Keratinocyte (primary cell): ENCODE measurements around the gene UNC13B. TPM values are rescaled to one million over a fixed set of nuclear protein-coding genes. Genes with fewer than 3 reads are reported as not detected.

Experiments
- DNase-seq: peaks from one replicate; pipeline ENCODE4 v3.0.0-alpha.2; 2011; ENCODE audit warnings: low read depth, missing footprints, low spot score
- FAIRE-seq: peaks from 2 replicates; lab custom pipeline; 2011; peaks lifted over from hg19 to GRCh38; lab: Jason Lieb, UNC
- H2AFZ ChIP-seq: 2 replicates; pipeline ENCODE4 v1.6.0; 2012; ENCODE audit warnings: low read length, control low read depth, inconsistent platforms; ENCODE audit not compliant: control insufficient read depth
- H3K27ac ChIP-seq: 2 replicates; pipeline ENCODE4 v1.5.1; 2011; ENCODE audit warnings: low read length; ENCODE audit not compliant: control insufficient read depth, insufficient read depth
- H3K27me3 ChIP-seq: 3 replicates; pipeline ENCODE4 v1.6.0; 2011; ENCODE audit warnings: low read length; ENCODE audit not compliant: control insufficient read depth, insufficient read depth; ENCODE audit errors: extremely low read depth
- H3K36me3 ChIP-seq, 2 experiments: 2 replicates in 1 of 2; 3 replicates in 1 of 2; pipeline ENCODE4 v1.5.1; 2011; ENCODE audit warnings: low read length in 2 of 2, mild to moderate bottlenecking in 1 of 2; ENCODE audit not compliant: control insufficient read depth in 2 of 2, insufficient read depth in 2 of 2; ENCODE audit errors: extremely low read depth in 1 of 2
- H3K4me1 ChIP-seq: 3 replicates; pipeline ENCODE4 v1.5.1; 2011; ENCODE audit warnings: low read length; ENCODE audit not compliant: control insufficient read depth, insufficient read depth; ENCODE audit errors: extremely low read depth
- H3K4me2 ChIP-seq: 3 replicates; pipeline ENCODE4 v1.6.0; 2011; ENCODE audit warnings: low read depth, low read length; ENCODE audit not compliant: control insufficient read depth, insufficient read depth; ENCODE audit errors: extremely low read depth
- H3K4me3 ChIP-seq, 3 experiments: fragments of 200-600 bp in 1 of 3; sonication (generic) in 1 of 3; 2 replicates in 2 of 3; 3 replicates in 1 of 3; pipeline ENCODE4 v1.5.1; 2011 to 2016; ENCODE audit warnings: low read length in 3 of 3, mild to moderate bottlenecking in 3 of 3, control low read depth in 2 of 3, inconsistent platforms in 1 of 3, low read depth in 1 of 3, mixed read lengths in 1 of 3, mixed run types in 1 of 3, moderate library complexity in 1 of 3; ENCODE audit not compliant: control insufficient read depth in 2 of 3, insufficient read depth in 2 of 3; ENCODE audit errors: extremely low read depth in 1 of 3
- H3K79me2 ChIP-seq: 2 replicates; pipeline ENCODE4 v1.6.0; 2012; ENCODE audit warnings: low read length; ENCODE audit not compliant: control insufficient read depth, insufficient read depth
- H3K9ac ChIP-seq: 3 replicates; pipeline ENCODE4 v1.6.0; 2011; ENCODE audit warnings: low read length; ENCODE audit not compliant: control insufficient read depth, insufficient read depth; ENCODE audit errors: extremely low read depth
- H3K9me1 ChIP-seq: 3 replicates; pipeline ENCODE4 v1.6.0; 2011; ENCODE audit warnings: low read length; ENCODE audit not compliant: control insufficient read depth, insufficient read depth; ENCODE audit errors: extremely low read depth
- H3K9me3 ChIP-seq: 2 replicates; pipeline ENCODE4 v1.5.1; 2012; ENCODE audit warnings: low read depth, low read length; ENCODE audit not compliant: control insufficient read depth
- H4K20me1 ChIP-seq: 3 replicates; pipeline ENCODE4 v1.6.0; 2011; ENCODE audit warnings: low read length; ENCODE audit not compliant: control insufficient read depth, insufficient read depth; ENCODE audit errors: extremely low read depth
- CTCF ChIP-seq, 3 experiments: IDR thresholded peaks in 1 of 3; conservative IDR thresholded peaks in 1 of 3; optimal IDR thresholded peaks in 1 of 3; 2 replicates in 2 of 3; 3 replicates in 1 of 3; pipeline versions ENCODE3 to v1.5.1; 2011; ENCODE audit warnings: low read length in 3 of 3, mild to moderate bottlenecking in 3 of 3, moderate library complexity in 2 of 3, control low read depth in 1 of 3, inconsistent platforms in 1 of 3; ENCODE audit not compliant: insufficient read depth in 2 of 3; ENCODE audit errors: extremely low read depth in 1 of 3
- EZH2 ChIP-seq: IDR thresholded peaks from one replicate; pipeline ENCODE4 v1.6.1; 2012; ENCODE audit warnings: inconsistent platforms, mild to moderate bottlenecking, low read length, moderate library complexity
- dilution Hi-C: fragments of 300-500 bp; cut with MboI; formaldehyde crosslinking; loops from one replicate; pipeline ENCODE4 v1.7.0; 2020; ENCODE audit warnings: low sequenced_read_pairs; ENCODE audit not compliant: extremely low pct_ligation_motif_present
- polyA plus RNA-seq, 5 experiments: library from polyadenylated mRNA; depleted of rRNA in 3 of 5; stranded (reverse) in 3 of 5; stranded (forward) in 1 of 5; unstranded in 1 of 5; fragments of >200 nt; gene quantifications; 1 replicate in 1 of 5; 2 replicates in 3 of 5; 3 replicates in 1 of 5; pipeline versions ENCODE4 v1.2.1 to v1.2.3, GENCODE V29; 2011 to 2012; ENCODE audit warnings: missing spikeins in 2 of 5, low read depth in 1 of 5, low replicate concordance in 1 of 5

The UNC13B gene
- polyA plus RNA-seq, 1 donor (not counting 4 experiments of a cell fraction or from before 2014, with no cell fraction given), result 9.3 TPM

DNA sequence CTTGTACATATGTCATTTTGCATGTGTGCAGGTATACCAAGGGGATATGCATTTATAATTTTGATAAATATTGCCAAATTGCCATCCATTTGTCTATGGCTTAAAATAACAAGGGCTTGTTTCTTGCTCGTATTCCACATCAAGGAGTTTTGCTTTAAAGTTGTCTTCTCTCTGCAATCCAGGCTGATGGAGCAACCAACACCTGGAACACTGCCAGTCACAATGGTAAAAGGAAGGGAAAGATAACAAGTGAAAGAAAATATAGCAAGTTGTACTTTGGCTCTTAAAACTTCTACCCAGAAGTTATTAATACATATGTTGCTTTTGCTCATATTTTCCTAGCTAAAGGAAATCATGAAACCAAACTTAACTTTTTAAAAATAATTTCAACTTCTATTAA is 156.9 kb downstream of the UNC13B start:
- H3K4me3 ChIP-seq, result no peak overlapping the region

GRCh38 chr9:35322075-35322885 is 160.5 kb downstream of the UNC13B start:
- Histone ChIP-seq H3K4me1 (no peaks in the 10 kb centered on the region), H3K9me3 (no peaks in the 10 kb centered on the region), H4K20me1 (no peaks in the 10 kb centered on the region), H3K27ac (no peak overlapping the region), H3K79me2 (no peaks in the 10 kb centered on the region), H2AFZ (no peak overlapping the region), H3K4me2 (no peak overlapping the region), H3K4me3 (no peak overlapping the region), H3K9me1 (no peaks in the 10 kb centered on the region), H3K36me3 (no peaks in the 10 kb centered on the region), H3K9ac (no peak overlapping the region), H3K27me3 (no peaks in the 10 kb centered on the region)
- dilution Hi-C loops, result no loop called here
- DNase-seq (no peak), FAIRE-seq (no peak)
- no peak for TF ChIP-seq EZH2

More for the DNA sequence above, 156.9 kb downstream of the UNC13B start:
- H3K9ac ChIP-seq, result no peak overlapping the region
- no peaks in the 10 kb centered on the region for H3K4me1 ChIP-seq
- no peaks in the 10 kb centered on the region for H3K79me2 ChIP-seq
- H3K4me2 ChIP-seq, result no peak overlapping the region
- no peaks in the 10 kb centered on the region for H4K20me1 ChIP-seq
- H3K9me3 ChIP-seq, result no peaks in the 10 kb centered on the region
- no peak for DNase-seq
- dilution Hi-C loops, result no loop called here
- no peaks in the 10 kb centered on the region for H3K36me3 ChIP-seq
- no peak overlapping the region for H3K27ac ChIP-seq
- TF ChIP-seq EZH2, result no peak
- TF ChIP-seq CTCF (optimal IDR thresholded peaks at IDR 0.05 in 1 of 3, IDR thresholded peaks at IDR 0.05 in 1 of 3, conservative IDR thresholded peaks at IDR 0.05 in 1 of 3; ENCODE audit: extremely low read depth in 1 of 3, insufficient read depth in 2 of 3, low read length in 3 of 3), result no peak
- no peak overlapping the region for H2AFZ ChIP-seq
- H3K27me3 ChIP-seq, result no peaks in the 10 kb centered on the region
- no peak for FAIRE-seq
- no peaks in the 10 kb centered on the region for H3K9me1 ChIP-seq
